NCI-H748 (cell line): ENCODE measurements around the gene CHIA.

ENCODE experiments used
- DNase-seq: peaks from one replicate; lab custom pipeline; 2025; ENCODE audit not compliant: unreplicated experiment; lab: John Stamatoyannopoulos, UW

The CHIA gene

GRCh38 chr1:111290630-111291029 lies at the start of gene CHIA:
TSS of gene CHIA (plus strand) at chr1:111290851. CDS start at chr1:111310468, 19,617 bp downstream.
- peak; percentile 43 for DNase-seq

GRCh38 chr1:111241797-111242196 lies 48.9 kb upstream of the CHIA start:
- DNase-seq = no peak

DNA sequence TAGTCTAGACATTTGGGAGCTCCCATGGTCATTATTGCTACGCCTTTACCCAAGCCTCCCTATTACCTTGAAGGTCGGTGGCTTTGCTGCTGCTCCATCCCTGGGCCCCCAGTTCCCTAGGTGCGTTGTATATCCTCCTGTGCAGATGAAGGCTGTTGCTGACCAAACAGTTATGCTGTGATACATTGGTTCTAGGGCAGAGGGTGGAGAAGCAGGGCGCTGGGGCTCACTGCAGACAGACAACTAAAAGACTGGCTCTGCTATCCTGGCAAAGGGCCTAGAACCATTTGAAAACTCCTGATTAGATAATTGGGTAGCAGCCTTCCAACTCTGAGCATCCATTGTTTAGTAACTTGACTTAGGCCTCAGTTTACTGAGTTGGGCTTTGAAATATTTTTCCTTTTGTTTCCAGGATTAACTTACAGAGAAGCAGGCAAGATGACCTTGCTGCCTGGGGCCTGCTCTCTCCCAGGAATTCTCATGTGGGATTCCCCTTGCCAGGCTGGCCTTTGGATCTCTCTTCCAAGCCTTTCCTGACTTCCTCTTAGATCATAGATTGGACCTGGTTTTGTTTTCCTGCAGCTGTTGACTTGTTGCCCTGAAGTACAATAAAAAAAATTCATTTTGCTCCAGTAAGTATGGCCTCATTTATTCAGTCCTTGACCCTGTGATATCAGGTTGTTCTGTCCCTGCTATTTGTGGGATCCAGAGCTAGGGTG lies 47.7 kb upstream of the CHIA start:
- DNase-seq = no peak

DNA sequence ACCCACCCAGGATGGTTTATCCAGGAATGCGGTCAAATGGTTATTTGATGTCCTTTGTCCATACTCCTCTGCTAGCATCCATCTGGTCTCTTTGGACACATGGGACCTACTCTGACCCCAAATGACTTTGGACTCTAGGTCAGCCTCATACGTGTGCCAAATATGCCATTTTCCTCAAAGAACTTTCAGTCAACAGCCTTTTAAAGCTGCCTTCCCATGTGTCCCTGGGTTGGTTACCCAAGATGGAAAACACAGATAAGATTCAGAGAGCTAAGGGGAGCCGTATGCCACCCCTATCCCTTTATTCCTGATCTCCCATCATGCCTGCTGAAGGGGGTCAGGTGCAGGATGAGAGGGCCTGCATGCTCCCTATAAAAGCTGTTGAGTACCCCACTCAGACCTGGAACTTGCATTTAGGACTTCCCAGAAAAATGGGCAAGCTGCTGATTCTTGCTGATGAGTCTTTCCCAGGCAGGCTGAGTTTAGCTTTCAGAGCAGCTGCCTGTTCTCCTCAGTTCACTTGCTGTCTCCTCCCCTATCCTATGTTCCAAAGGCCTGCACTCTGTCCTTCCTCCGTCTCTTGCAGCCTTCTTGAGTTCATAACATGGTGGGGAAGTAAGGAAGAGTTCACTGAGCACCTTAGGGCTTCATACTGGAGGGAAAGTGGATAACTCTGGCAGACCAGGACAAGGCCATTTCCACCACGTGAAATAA lies 43.4 kb upstream of the CHIA start:
- no peak for DNase-seq

- DNase-seq = no peak
Measured at GRCh38 chr1:111249960-111250359, 40.7 kb upstream of the CHIA start.

DNA sequence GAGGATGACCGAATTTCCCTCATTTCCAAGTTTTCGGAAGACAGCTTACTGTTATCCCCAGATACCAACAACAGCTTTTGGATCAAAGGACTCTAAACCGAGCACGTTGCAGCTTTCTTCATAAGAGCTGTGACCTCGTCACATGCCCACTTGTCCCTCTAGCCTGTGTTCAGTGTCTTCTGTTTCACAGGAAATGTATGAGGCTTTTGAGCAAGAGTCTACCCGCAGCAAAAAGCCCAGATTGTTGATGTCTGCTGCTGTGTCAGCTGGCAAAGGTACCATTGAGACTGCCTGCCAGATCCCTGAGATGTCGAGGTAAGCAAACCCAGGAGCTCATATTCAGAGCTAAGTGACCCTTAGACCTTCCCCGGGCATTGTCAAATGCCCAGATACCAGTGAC lies 39.1 kb upstream of the CHIA start:
- DNase-seq = no peak

- DNase-seq = no peak
Measured at GRCh38 chr1:111252786-111253185, 37.9 kb upstream of the CHIA start.

GRCh38 chr1:111253876-111254275 lies 36.8 kb upstream of the CHIA start:
- no peak for DNase-seq

DNA sequence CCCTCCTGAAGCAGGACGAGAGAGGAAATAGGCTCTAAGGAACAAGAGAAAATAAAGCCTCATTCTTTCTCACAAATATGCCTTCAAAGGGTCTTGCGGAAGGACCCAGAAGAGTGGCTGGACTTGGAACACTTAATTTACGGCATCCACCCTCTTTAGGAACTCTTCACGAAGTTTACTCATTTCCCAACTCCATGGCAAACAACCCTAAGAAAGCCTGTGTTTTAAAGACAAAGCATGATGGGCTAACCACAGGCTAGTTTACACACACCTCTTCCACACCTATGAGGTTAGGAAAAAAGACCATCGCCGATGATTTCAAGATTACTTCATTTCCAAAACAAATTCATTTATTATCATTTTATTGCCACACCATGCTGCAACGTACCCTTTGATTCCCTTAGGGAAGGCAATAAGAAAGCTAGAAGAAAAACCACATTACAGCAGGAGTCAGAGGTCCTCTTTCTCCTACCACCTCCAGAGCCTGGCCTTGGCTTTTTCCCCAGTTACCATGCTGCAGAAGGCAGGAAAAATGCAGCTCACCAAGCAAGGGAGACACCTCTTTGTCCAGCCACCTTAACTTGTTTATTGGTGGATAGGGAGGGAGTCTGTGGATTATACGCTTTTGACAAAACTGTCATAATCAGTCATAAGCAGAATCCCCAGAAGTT lies 33.5 kb upstream of the CHIA start:
- no peak for DNase-seq

- no peak for DNase-seq
Measured at GRCh38 chr1:111267801-111268508, 22.7 kb upstream of the CHIA start.

GRCh38 chr1:111269825-111270406 lies 20.7 kb upstream of the CHIA start:
- no peak for DNase-seq

- DNase-seq = no peak
Measured at GRCh38 chr1:111270771-111271463, 19.7 kb upstream of the CHIA start.

DNA sequence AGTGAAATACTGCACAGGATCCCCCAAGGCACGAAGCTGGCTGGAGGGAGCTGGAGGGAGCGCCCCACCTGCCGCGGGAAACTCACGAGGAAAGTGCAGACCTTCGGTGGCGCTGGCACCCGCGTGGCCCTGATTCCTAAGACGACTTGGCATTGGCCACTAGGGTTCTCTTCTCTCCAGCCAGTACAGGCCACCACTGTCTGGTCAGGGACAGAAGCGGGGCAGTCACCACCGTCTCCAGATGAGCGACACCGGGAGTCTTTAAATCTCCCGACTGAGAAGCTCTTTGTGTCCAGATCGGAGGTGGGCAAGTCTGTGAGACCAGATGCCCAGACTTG lies 19.2 kb upstream of the CHIA start:
- DNase-seq = no peak

- DNase-seq = no peak
Measured at GRCh38 chr1:111272081-111272480, 18.6 kb upstream of the CHIA start.

- no peak for DNase-seq
Measured at GRCh38 chr1:111274653-111275052, 16.0 kb upstream of the CHIA start.

DNA sequence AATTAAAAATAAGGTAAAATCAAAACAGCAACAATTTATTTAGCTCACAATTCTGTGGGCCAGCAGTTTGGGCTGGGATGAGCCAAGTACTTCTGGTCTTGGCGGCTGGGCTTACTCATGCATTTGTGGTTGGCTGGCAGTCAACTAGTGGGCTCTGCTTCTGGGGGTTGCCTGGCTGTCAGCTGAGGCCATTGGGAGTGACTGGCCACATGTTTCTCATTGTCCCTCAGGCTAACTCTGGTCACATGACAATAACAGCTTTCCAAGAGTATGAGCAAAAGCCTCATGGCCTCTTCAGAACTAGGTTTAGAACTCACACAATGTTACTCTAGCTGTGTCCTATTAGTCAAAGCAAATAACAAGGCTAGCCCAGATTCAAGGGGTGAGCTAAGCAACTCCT lies 15.6 kb upstream of the CHIA start:
- DNase-seq = no peak

GRCh38 chr1:111275780-111276433 lies 14.7 kb upstream of the CHIA start:
- no peak for DNase-seq

DNA sequence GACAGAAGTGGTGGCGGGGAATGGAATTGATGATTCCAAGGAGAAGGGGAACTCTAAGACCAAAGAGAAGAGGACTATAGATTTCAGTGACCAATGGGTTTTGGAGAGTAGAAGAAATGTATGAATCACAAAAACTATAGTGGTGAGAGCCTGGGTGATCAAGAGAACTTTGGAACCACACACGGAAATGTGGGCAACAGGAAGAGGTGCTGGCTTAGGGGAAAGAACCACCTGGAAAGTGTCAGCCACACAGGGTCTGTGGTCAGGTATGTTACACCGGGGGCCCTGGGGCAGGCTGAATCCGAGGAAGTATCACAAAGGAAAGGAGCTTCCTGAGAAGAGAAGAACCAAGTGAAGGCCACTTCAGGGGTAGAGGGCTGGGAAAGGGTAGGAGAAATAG lies 11.5 kb upstream of the CHIA start:
- DNase-seq = no peak

DNA sequence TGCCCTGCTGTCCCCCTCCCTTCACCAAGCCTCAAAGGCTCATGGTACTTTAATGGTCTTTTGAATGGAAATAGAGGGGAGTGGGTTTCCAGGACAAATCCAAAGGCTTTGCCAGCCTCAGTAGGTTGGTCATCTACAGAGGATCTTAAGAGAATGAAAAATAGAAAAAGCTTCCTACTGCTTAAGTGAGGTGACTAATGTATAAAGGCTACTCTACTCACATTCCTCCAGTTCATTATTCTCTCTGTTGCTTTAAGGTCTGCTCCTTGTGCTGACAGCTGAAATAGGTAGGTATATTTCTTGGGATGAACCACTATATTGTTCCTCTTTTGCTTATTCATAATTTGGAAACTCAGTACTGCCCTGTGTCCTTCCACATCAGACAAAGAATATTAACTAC lies 10.4 kb upstream of the CHIA start:
- no peak for DNase-seq

- DNase-seq = no peak
Measured at GRCh38 chr1:111281411-111281810, 9.2 kb upstream of the CHIA start.
